Breast epithelium (tissue), 4 donors: Measurements from ENCODE around the gene THOC6. TPM values are rescaled to one million over a fixed set of nuclear protein-coding genes. Genes with fewer than 3 reads are reported as not detected.
A peak's percentile ranks its signal among the peaks of the same experiment; 100 is the strongest.

ENCODE experiments used
- DNase-seq, 2 donors: peaks; one replicate each; pipeline ENCODE4 v3.0.0-alpha.2; 2019; ENCODE audit warnings: low spot score in 2 of 2
- H3K27ac ChIP-seq, 2 donors: fragments of 200-600 bp; sonication (generic) in 1 of 2; one replicate each; pipeline ENCODE4 v1.5.1; 2016 to 2019; ENCODE audit warnings: mild to moderate bottlenecking in 1 of 2
- H3K27me3 ChIP-seq, 2 donors: fragments of 200-600 bp; sonication (generic) in 1 of 2; one replicate each; pipeline versions ENCODE4 v1.5.1 to v1.6.0; 2017 to 2019; ENCODE audit warnings: control low read depth in 1 of 2, mild to moderate bottlenecking in 1 of 2
- H3K36me3 ChIP-seq: fragments of 200-600 bp; one replicate; pipeline ENCODE4 v1.5.1; 2019
- H3K4me1 ChIP-seq, 2 donors: fragments of 200-600 bp; sonication (generic); one replicate each; pipeline ENCODE4 v1.5.1; 2016 to 2019; ENCODE audit warnings: control low read depth in 1 of 2
- H3K4me3 ChIP-seq, 3 donors: fragments of 200-600 bp; sonication (generic); 1 replicate in 2 of 3; 2 replicates in 1 of 3; pipeline ENCODE4 v1.5.1; 2016 to 2019; ENCODE audit warnings: mild to moderate bottlenecking in 3 of 3, moderate library complexity in 2 of 3
- H3K9me3 ChIP-seq, 2 donors: fragments of 200-600 bp; sonication (generic) in 1 of 2; one replicate each; pipeline ENCODE4 v1.5.1; 2016 to 2019; ENCODE audit warnings: control low read depth in 1 of 2
- CTCF ChIP-seq, 3 donors: fragments of 450-650 bp; IDR thresholded peaks; one replicate each; pipeline ENCODE4 v1.5.1; 2016 to 2017; ENCODE audit warnings: antibody characterized with exemption in 3 of 3, mild to moderate bottlenecking in 3 of 3, moderate library complexity in 3 of 3
- POLR2A ChIP-seq: fragments of 450-650 bp; IDR thresholded peaks from one replicate; pipeline ENCODE4 v1.6.1; 2016; ENCODE audit warnings: antibody characterized with exemption, mild to moderate bottlenecking, moderate library complexity
- POLR2AphosphoS5 ChIP-seq, 3 donors: sonication (generic); formaldehyde crosslinking; IDR thresholded peaks; one replicate each; pipeline ENCODE4 v1.6.1; 2017; ENCODE audit warnings: antibody characterized with exemption in 3 of 3
- intact Hi-C: fragments of 100-400 bp; cut with DNase I; formaldehyde crosslinking; loops from one replicate; pipeline ENCODE4 v1.15.1; 2023; ENCODE audit warnings: low total_unique reads
- total RNA-seq, 3 donors: library from RNA; depleted of rRNA; stranded (reverse); fragments of >200 nt; gene quantifications; one replicate each; pipeline ENCODE4 v1.1.0, GENCODE V29; 2016

Gene THOC6
- total RNA-seq, 3 donors from 2014 or later = 15.5 to 26.1 (median 18.4) TPM

- Histone ChIP-seq H3K9me3 (no peaks in the 10 kb centered on the region), H3K4me3 (no peak overlapping the region), H3K27me3 (peaks cover 0 to 3% of the 10 kb centered on the region in 2 donors), H3K36me3 (no peaks in the 10 kb centered on the region), H3K4me1 (peaks cover 0 to 6% of the 10 kb centered on the region in 2 donors), H3K27ac (peak overlapping the region; percentile 44 to 52)
- DNase-seq = no peak
- intact Hi-C loops = no loop called here
- TF ChIP-seq POLR2A (no peak), POLR2AphosphoS5 (IDR thresholded peaks at IDR 0.05) (no peak), CTCF (IDR thresholded peaks at IDR 0.05) (no peak)
Observed at GRCh38 chr16:2985893-2986355, 37.9 kb upstream of the THOC6 start.

GRCh38 chr16:2986623-2987188 lies 37.1 kb upstream of the THOC6 start:
- peaks cover 0 to 6% of the 10 kb centered on the region in 2 donors for H3K4me1 ChIP-seq
- peaks cover 0 to 3% of the 10 kb centered on the region in 2 donors for H3K27me3 ChIP-seq
- no peak overlapping the region for H3K27ac ChIP-seq
- intact Hi-C loops = no loop called here
- TF ChIP-seq POLR2A = no peak
- TF ChIP-seq CTCF (IDR thresholded peaks at IDR 0.05) = no peak
- no peak for TF ChIP-seq POLR2AphosphoS5 (IDR thresholded peaks at IDR 0.05)
- no peaks in the 10 kb centered on the region for H3K9me3 ChIP-seq
- no peak for DNase-seq
- no peaks in the 10 kb centered on the region for H3K36me3 ChIP-seq
- no peak overlapping the region for H3K4me3 ChIP-seq

GRCh38 chr16:2987286-2987685 lies 36.5 kb upstream of the THOC6 start:
- no peak overlapping the region for H3K27ac ChIP-seq
- intact Hi-C loops = no loop called here
- TF ChIP-seq POLR2A = no peak
- TF ChIP-seq POLR2AphosphoS5 (IDR thresholded peaks at IDR 0.05) = no peak
- no peak for TF ChIP-seq CTCF (IDR thresholded peaks at IDR 0.05)
- no peaks in the 10 kb centered on the region for H3K9me3 ChIP-seq
- H3K4me1 ChIP-seq = peaks cover 0 to 6% of the 10 kb centered on the region in 2 donors
- peaks cover 0 to 3% of the 10 kb centered on the region in 2 donors for H3K27me3 ChIP-seq
- no peaks in the 10 kb centered on the region for H3K36me3 ChIP-seq
- no peak overlapping the region for H3K4me3 ChIP-seq
- DNase-seq = no peak

- no peak overlapping the region for H3K27ac ChIP-seq
- TF ChIP-seq POLR2AphosphoS5 (IDR thresholded peaks at IDR 0.05) (no peak), CTCF (IDR thresholded peaks at IDR 0.05) (no peak), POLR2A (no peak)
- H3K27me3 ChIP-seq = peaks cover 0 to 3% of the 10 kb centered on the region in 2 donors
- DNase-seq = no peak
- H3K4me1 ChIP-seq = peaks cover 0 to 6% of the 10 kb centered on the region in 2 donors
- no peaks in the 10 kb centered on the region for H3K36me3 ChIP-seq
- H3K4me3 ChIP-seq = no peak overlapping the region
- intact Hi-C loops = no loop called here
- H3K9me3 ChIP-seq = no peaks in the 10 kb centered on the region
Observed at GRCh38 chr16:2987833-2988232, 36.0 kb upstream of the THOC6 start.

- Histone ChIP-seq H3K4me3 (no peak overlapping the region), H3K4me1 (peaks cover 0 to 4% of the 10 kb centered on the region in 2 donors), H3K9me3 (no peaks in the 10 kb centered on the region), H3K27ac (no peak overlapping the region), H3K36me3 (no peaks in the 10 kb centered on the region), H3K27me3 (peaks cover 0 to 3% of the 10 kb centered on the region in 2 donors)
- intact Hi-C loops = no loop called here
- DNase-seq = no peak
- TF ChIP-seq POLR2A = no peak
- TF ChIP-seq CTCF (IDR thresholded peaks at IDR 0.05) = no peak
- TF ChIP-seq POLR2AphosphoS5 (IDR thresholded peaks at IDR 0.05) = no peak
Observed at GRCh38 chr16:2988590-2989099, 35.2 kb upstream of the THOC6 start.
